Neural cell (in vitro differentiated cells): ENCODE data around the gene RNF157. TPM values are rescaled to one million over a fixed set of nuclear protein-coding genes. Genes with fewer than 3 reads are reported as not detected.

Source experiments
- H2AFZ ChIP-seq: fragments of 200-600, 300-800 bp; sonication (generic), shearing (Covaris generic); 2 replicates; pipeline ENCODE4 v1.6.0; 2014; ENCODE audit warnings: low read depth, mild to moderate bottlenecking, antibody characterized with exemption, low read length, moderate library complexity
- H3F3A ChIP-seq: fragments of 200-600 bp; shearing (Covaris generic); 2 replicates; pipeline ENCODE4 v1.6.1; 2016; ENCODE audit warnings: mild to moderate bottlenecking, moderate library complexity, mixed read lengths, antibody characterized with exemption, low read length; ENCODE audit not compliant: insufficient read depth, poor library complexity, severe bottlenecking
- H3K27ac ChIP-seq: fragments of 200-600, 300-800 bp; sonication (generic), shearing (Covaris generic); 2 replicates; pipeline ENCODE4 v1.5.1; 2014; ENCODE audit warnings: mild to moderate bottlenecking, low read length, moderate library complexity
- H3K27me3 ChIP-seq: fragments of 300-800, 200-600 bp; sonication (generic), shearing (Covaris generic); 2 replicates; pipeline ENCODE4 v1.6.0; 2014; ENCODE audit warnings: mild to moderate bottlenecking, low read depth, low read length, moderate library complexity; ENCODE audit not compliant: insufficient read depth
- H3K36me3 ChIP-seq: fragments of 300-800, 200-600 bp; sonication (generic), shearing (Covaris generic); 2 replicates; pipeline ENCODE4 v1.5.1; 2014; ENCODE audit warnings: mild to moderate bottlenecking, antibody characterized with exemption, low read length, moderate library complexity; ENCODE audit not compliant: insufficient read depth
- H3K4me2 ChIP-seq: fragments of 300-800, 200-600 bp; sonication (generic), shearing (Covaris generic); 2 replicates; pipeline ENCODE4 v1.6.0; 2014; ENCODE audit warnings: mild to moderate bottlenecking, low read length
- H3K4me3 ChIP-seq: fragments of 300-800, 200-600 bp; sonication (generic), shearing (Covaris generic); 2 replicates; pipeline ENCODE4 v1.5.1; 2014; ENCODE audit warnings: mild to moderate bottlenecking, low read length, moderate library complexity
- H3K79me2 ChIP-seq: fragments of 200-600 bp; shearing (Covaris generic); replicated peaks from 2 replicates; pipeline ENCODE4 v1.6.0; 2014; ENCODE audit warnings: mild to moderate bottlenecking, low read length, moderate library complexity; ENCODE audit not compliant: insufficient read depth
- H3K9ac ChIP-seq: fragments of 300-800, 200-600 bp; sonication (generic), shearing (Covaris generic); 2 replicates; pipeline ENCODE4 v1.6.1; 2016; ENCODE audit warnings: mild to moderate bottlenecking, low read length, mixed read lengths
- H3K9me2 ChIP-seq: fragments of 200-600 bp; shearing (Covaris generic); 2 replicates; pipeline ENCODE4 v1.6.1; 2016; ENCODE audit warnings: mild to moderate bottlenecking, low read length, mixed read lengths; ENCODE audit not compliant: insufficient read depth
- H3K9me3 ChIP-seq: fragments of 200-600, 300-800 bp; sonication (generic), shearing (Covaris generic); 2 replicates; pipeline ENCODE4 v1.6.1; 2016; ENCODE audit warnings: mild to moderate bottlenecking, mixed run types, low read length, moderate library complexity, mixed read lengths
- H4K20me1 ChIP-seq: fragments of 200-600 bp; shearing (Covaris generic); 2 replicates; pipeline ENCODE4 v1.6.1; 2016; ENCODE audit warnings: mild to moderate bottlenecking, mixed run types; ENCODE audit not compliant: insufficient read depth
- EP300 ChIP-seq: fragments of 450-650 bp; conservative IDR thresholded peaks from 2 replicates; pipeline ENCODE4 v1.6.1; 2014; ENCODE audit warnings: antibody characterized with exemption, mild to moderate bottlenecking, moderate library complexity; ENCODE audit not compliant: poor library complexity, severe bottlenecking
- MXI1 ChIP-seq: fragments of 450-650 bp; conservative IDR thresholded peaks from 2 replicates; pipeline ENCODE4 v1.6.1; 2014; ENCODE audit warnings: antibody characterized with exemption, mild to moderate bottlenecking; ENCODE audit not compliant: poor library complexity, severe bottlenecking
- POLR2AphosphoS5 ChIP-seq: IDR thresholded peaks from 2 replicates; pipeline ENCODE4 v1.6.1; 2012
- RAD21 ChIP-seq: fragments of 450-650 bp; conservative IDR thresholded peaks from 2 replicates; pipeline ENCODE4 v1.6.1; 2014; ENCODE audit warnings: antibody characterized with exemption, mild to moderate bottlenecking, moderate library complexity
- REST ChIP-seq: IDR thresholded peaks from 2 replicates; pipeline ENCODE4 v1.6.1; 2012; ENCODE audit warnings: borderline replicate concordance
- SMC3 ChIP-seq: fragments of 450-650 bp; conservative IDR thresholded peaks from 2 replicates; pipeline ENCODE4 v1.6.1; 2014; ENCODE audit warnings: antibody characterized with exemption, mild to moderate bottlenecking, moderate library complexity; ENCODE audit not compliant: poor library complexity
- TAF1 ChIP-seq: IDR thresholded peaks from 2 replicates; pipeline ENCODE4 v1.6.1; 2012; ENCODE audit warnings: low read depth
- polyA plus RNA-seq: library from polyadenylated mRNA; depleted of rRNA; stranded (reverse); fragments of >200 nt; gene quantifications from 2 replicates; pipeline ENCODE4 v1.2.3, GENCODE V29; 2014
- TF ChIP-seq, protein P1 (sequence below): fragments of 450-650 bp; IDR thresholded peaks from 2 replicates; pipeline ENCODE4 v1.5.1; 2014; ENCODE audit warnings: antibody characterized with exemption, mild to moderate bottlenecking, moderate library complexity; ENCODE audit not compliant: poor library complexity, severe bottlenecking

Gene RNF157
- polyA plus RNA-seq, 1 donor from 2014 or later: 15.9 TPM

GRCh38 chr17:76204277-76204676 lies 36.0 kb downstream of the RNF157 start:
- no peak overlapping the region for H3K27ac ChIP-seq
- no peak overlapping the region for H3K4me2 ChIP-seq
- no peaks in the 10 kb centered on the region for H3K9me2 ChIP-seq
- H2AFZ ChIP-seq: no peak overlapping the region
- no peaks in the 10 kb centered on the region for H4K20me1 ChIP-seq
- H3K9ac ChIP-seq: no peak overlapping the region
- no peak for TF ChIP-seq EP300
- no peak for TF ChIP-seq SMC3
- no peak for TF ChIP-seq POLR2AphosphoS5
- no peak for TF ChIP-seq RAD21
- TF ChIP-seq, protein P1, sequence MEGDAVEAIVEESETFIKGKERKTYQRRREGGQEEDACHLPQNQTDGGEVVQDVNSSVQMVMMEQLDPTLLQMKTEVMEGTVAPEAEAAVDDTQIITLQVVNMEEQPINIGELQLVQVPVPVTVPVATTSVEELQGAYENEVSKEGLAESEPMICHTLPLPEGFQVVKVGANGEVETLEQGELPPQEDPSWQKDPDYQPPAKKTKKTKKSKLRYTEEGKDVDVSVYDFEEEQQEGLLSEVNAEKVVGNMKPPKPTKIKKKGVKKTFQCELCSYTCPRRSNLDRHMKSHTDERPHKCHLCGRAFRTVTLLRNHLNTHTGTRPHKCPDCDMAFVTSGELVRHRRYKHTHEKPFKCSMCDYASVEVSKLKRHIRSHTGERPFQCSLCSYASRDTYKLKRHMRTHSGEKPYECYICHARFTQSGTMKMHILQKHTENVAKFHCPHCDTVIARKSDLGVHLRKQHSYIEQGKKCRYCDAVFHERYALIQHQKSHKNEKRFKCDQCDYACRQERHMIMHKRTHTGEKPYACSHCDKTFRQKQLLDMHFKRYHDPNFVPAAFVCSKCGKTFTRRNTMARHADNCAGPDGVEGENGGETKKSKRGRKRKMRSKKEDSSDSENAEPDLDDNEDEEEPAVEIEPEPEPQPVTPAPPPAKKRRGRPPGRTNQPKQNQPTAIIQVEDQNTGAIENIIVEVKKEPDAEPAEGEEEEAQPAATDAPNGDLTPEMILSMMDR: no peak
- TF ChIP-seq MXI1: no peak
- no peak for TF ChIP-seq REST
- TF ChIP-seq TAF1: no peak
- no peaks in the 10 kb centered on the region for H3K36me3 ChIP-seq
- no peaks in the 10 kb centered on the region for H3K9me3 ChIP-seq
- H3K79me2 ChIP-seq: no peaks in the 10 kb centered on the region
- H3K27me3 ChIP-seq: no peaks in the 10 kb centered on the region
- H3K4me3 ChIP-seq: no peak overlapping the region
- no peaks in the 10 kb centered on the region for H3F3A ChIP-seq

GRCh38 chr17:76200354-76200753 lies 39.9 kb downstream of the RNF157 start:
- no peaks in the 10 kb centered on the region for H4K20me1 ChIP-seq
- H3K27ac ChIP-seq: no peak overlapping the region
- no peak overlapping the region for H3K9ac ChIP-seq
- no peak overlapping the region for H3K4me2 ChIP-seq
- H3K36me3 ChIP-seq: no peaks in the 10 kb centered on the region
- no peak overlapping the region for H3K4me3 ChIP-seq
- H3K9me3 ChIP-seq: no peaks in the 10 kb centered on the region
- no peaks in the 10 kb centered on the region for H3K9me2 ChIP-seq
- H3F3A ChIP-seq: no peaks in the 10 kb centered on the region
- TF ChIP-seq REST (no peak), SMC3 (no peak), EP300 (no peak)
- TF ChIP-seq, protein P1: no peak
- H3K27me3 ChIP-seq: no peaks in the 10 kb centered on the region
- no peaks in the 10 kb centered on the region for H3K79me2 ChIP-seq
- H2AFZ ChIP-seq: no peak overlapping the region
